OCI-LY3 (cell line): ENCODE measurements around the gene RAX2.

Experiments
- H2AFZ ChIP-seq: fragments of 200-600, 300-600 bp; shearing (Covaris generic); 2 replicates; pipeline ENCODE4 v1.6.0; 2014; ENCODE audit warnings: antibody characterized with exemption, low read depth, low read length
- H3K27ac ChIP-seq: fragments of 200-600, 300-600 bp; sonication (generic); 2 replicates; pipeline ENCODE4 v1.5.1; 2014; ENCODE audit warnings: mild to moderate bottlenecking, low read length, moderate library complexity, mixed read lengths
- H3K27me3 ChIP-seq: fragments of 200-600, 300-600 bp; sonication (generic); 2 replicates; pipeline ENCODE4 v1.6.1; 2014; ENCODE audit warnings: low read depth, low read length, mixed read lengths
- H3K36me3 ChIP-seq: fragments of 200-600, 300-600 bp; sonication (generic); replicated peaks from 2 replicates; pipeline ENCODE3; 2014; ENCODE audit warnings: low read depth, low read length, mixed read lengths
- H3K4me1 ChIP-seq: fragments of 300-600, 200-600 bp; sonication (generic); 2 replicates; pipeline ENCODE4 v1.6.1; 2014; ENCODE audit warnings: low read length, mixed read lengths
- H3K4me2 ChIP-seq: fragments of 200-600, 300-600 bp; sonication (generic); 2 replicates; pipeline ENCODE4 v1.6.1; 2014; ENCODE audit warnings: low read length, mixed read lengths
- H3K4me3 ChIP-seq: fragments of 300-600, 200-600 bp; sonication (generic); 2 replicates; pipeline ENCODE4 v1.5.1; 2014; ENCODE audit warnings: antibody characterized with exemption, mild to moderate bottlenecking, low read length, moderate library complexity
- H3K79me2 ChIP-seq: fragments of 300-600, 200-600 bp; shearing (Covaris generic); 2 replicates; pipeline ENCODE4 v1.6.1; 2014; ENCODE audit warnings: mild to moderate bottlenecking, low read length, mixed read lengths
- H3K9ac ChIP-seq: fragments of 300-600, 200-600 bp; shearing (Covaris generic); 2 replicates; pipeline ENCODE4 v1.6.0; 2014; ENCODE audit warnings: mild to moderate bottlenecking, low read length, moderate library complexity
- H3K9me3 ChIP-seq: fragments of 200-600, 300-600 bp; shearing (Covaris generic); 2 replicates; pipeline ENCODE4 v1.6.1; 2014; ENCODE audit warnings: low read length, mixed read lengths; ENCODE audit not compliant: insufficient read depth
- H4K20me1 ChIP-seq: fragments of 200-600, 300-600 bp; sonication (generic); 2 replicates; pipeline ENCODE4 v1.6.1; 2016; ENCODE audit warnings: low read length, mixed read lengths; ENCODE audit not compliant: insufficient read depth
- EZH2phosphoT487 ChIP-seq: fragments of 200-600 bp; shearing (Covaris generic); IDR thresholded peaks from 2 replicates; pipeline ENCODE4 v1.6.1; 2018; ENCODE audit warnings: antibody characterized with exemption, mixed run types, low read depth
- TF ChIP-seq, protein P1 (sequence below): fragments of 200-600, 300-600 bp; sonication (generic); IDR thresholded peaks from 2 replicates; pipeline ENCODE4 v1.5.1; 2014; ENCODE audit warnings: antibody characterized with exemption, low read length, low read depth

RAX2 gene

DNA sequence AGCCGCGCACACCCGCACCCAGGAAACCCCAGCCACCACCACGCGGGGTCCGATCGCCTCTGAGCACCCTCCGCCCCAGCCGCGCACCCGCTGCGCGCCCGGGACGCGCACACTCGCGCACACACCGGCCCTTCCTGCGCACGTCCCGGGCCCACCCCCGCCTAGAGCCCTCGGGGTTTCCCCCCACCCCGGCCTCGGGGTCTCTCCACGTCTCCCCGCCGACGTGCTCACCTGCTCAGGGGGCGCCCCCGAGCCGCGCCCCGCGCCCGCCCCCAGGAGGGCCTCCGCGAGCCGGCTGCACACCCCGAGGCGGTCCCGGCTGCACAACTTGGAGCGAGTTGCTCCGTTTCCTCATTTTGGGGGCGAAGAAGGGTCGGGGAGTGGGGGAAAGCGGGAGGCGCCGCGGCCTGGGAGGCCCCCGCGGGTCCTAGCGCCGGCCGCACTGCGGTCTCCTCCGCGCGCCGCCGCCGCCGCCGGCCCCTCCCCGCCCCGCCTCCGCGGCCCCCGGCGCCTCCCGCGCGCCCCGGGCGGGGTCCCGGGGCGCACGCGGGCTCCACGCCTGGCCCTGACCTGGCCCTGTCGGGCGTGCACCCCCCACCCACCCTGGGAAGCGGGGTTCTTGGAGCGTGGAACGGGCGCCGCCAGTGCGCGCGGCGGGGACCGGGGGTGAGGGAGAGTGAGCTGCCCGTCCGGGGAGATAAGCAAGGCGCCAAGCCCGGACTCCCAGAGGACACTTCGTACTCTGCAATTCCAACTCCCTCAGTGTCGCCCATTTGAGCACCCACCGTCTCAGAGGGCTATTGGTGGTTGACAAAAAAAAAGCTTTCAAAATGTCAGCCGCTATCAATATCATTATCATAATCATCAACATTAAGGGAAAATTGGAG is 14.2 kb upstream of the RAX2 start, which contains the start of gene MATK:
Gene MATK, minus strand, starts transcription at position 444 of the 887 bp plus-strand sequence. CDS start 1,246 bp downstream, outside the sequence.
- H3K27me3 ChIP-seq: no peaks in the 10 kb centered on the region
- no peaks in the 10 kb centered on the region for H3K79me2 ChIP-seq
- H3K4me2 ChIP-seq: no peak within 1 kb of the TSS
- no peak within 1 kb of the TSS for H3K9ac ChIP-seq
- H3K36me3 ChIP-seq: no peaks in the 10 kb centered on the region
- no peak within 1 kb of the TSS for H3K27ac ChIP-seq
- H3K4me3 ChIP-seq: no peak within 1 kb of the TSS
- H3K4me1 ChIP-seq: no peaks in the 10 kb centered on the region
- H3K9me3 ChIP-seq: peaks cover 15% of the 10 kb centered on the region; the same call in 1 of the 2 replicates
- H2AFZ ChIP-seq: no peak within 1 kb of the TSS
- H4K20me1 ChIP-seq: no peaks in the 10 kb centered on the region
- no peak for TF ChIP-seq EZH2phosphoT487
- TF ChIP-seq, protein P1, sequence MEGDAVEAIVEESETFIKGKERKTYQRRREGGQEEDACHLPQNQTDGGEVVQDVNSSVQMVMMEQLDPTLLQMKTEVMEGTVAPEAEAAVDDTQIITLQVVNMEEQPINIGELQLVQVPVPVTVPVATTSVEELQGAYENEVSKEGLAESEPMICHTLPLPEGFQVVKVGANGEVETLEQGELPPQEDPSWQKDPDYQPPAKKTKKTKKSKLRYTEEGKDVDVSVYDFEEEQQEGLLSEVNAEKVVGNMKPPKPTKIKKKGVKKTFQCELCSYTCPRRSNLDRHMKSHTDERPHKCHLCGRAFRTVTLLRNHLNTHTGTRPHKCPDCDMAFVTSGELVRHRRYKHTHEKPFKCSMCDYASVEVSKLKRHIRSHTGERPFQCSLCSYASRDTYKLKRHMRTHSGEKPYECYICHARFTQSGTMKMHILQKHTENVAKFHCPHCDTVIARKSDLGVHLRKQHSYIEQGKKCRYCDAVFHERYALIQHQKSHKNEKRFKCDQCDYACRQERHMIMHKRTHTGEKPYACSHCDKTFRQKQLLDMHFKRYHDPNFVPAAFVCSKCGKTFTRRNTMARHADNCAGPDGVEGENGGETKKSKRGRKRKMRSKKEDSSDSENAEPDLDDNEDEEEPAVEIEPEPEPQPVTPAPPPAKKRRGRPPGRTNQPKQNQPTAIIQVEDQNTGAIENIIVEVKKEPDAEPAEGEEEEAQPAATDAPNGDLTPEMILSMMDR: no peak

DNA sequence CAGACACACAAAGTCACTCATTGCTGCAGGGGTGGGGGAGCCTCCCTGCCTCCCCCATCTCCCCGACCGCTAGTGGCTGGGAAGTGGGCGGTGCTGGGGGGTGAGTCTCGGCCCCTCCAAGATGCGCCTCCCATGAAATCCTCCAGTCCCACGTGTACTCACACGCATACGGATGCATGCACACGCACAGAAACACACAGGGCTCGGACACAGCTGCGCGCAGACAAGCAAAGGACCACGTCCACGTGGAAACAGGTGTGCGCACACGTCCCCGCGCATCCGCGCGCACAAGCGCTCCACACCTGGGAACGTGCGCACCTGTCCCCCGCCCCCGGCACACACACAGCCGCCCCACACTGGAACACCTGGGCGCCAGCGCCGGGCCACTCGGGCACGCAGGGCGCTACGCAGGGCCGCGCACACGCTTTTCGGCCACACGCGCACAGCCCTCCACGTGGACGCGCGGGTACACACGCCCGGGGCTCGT is 13.5 kb upstream of the RAX2 start:
- Histone ChIP-seq H3K9me3 (peaks cover 18% of the 10 kb centered on the region; the same call in 1 of the 2 replicates), H3K36me3 (no peaks in the 10 kb centered on the region), H3K27ac (no peak overlapping the region), H3K4me2 (no peak overlapping the region), H3K9ac (no peak overlapping the region), H4K20me1 (no peaks in the 10 kb centered on the region), H3K27me3 (no peaks in the 10 kb centered on the region), H3K4me1 (no peaks in the 10 kb centered on the region), H2AFZ (no peak overlapping the region), H3K79me2 (no peaks in the 10 kb centered on the region), H3K4me3 (no peak overlapping the region)
- TF ChIP-seq, protein P1: no peak
- no peak for TF ChIP-seq EZH2phosphoT487

DNA sequence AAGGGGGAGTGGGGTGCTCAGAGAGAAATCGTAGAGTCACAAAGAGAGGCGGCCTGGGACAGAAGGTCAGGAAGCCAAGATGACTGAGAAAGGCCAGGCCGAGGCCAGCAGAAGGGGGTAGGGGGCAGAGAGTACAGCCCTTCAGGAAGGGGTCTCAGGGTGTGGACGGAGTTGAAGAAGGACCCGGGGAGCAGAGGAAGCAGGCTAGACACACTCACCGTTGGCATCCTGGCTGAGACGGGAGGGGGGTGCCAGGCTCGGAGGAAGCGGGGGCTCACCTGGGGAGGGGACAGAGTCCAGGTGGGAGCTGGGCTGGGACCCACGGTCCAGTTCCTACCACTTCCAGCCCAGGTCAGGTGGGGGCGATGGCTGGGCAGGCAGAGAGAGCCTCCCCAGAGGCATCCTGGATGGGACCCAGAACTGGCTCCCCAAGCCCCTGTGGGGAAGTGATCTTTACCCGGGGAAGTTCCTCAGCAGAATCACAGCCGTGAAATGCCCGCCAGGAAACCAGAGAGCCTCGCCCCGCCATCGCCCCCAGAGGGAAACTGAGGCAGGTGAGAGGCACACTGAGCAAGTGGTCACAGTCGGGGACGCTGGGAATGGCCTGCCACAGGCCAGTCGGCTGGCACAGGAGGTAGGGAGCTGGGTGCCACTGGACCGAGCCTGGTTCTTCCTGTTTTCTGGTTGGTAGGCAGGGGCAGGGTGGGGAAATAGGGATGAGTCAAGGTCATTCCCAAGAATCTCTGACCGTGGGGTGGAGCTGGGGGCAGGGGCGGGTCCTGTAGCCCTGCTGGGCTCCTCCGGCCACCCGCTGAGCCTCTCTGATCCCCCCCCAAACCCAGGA is 12.8 kb upstream of the RAX2 start:
- Histone ChIP-seq H3K27me3 (no peaks in the 10 kb centered on the region), H3K79me2 (no peaks in the 10 kb centered on the region), H2AFZ (no peak overlapping the region), H3K4me3 (no peak overlapping the region), H4K20me1 (no peaks in the 10 kb centered on the region), H3K27ac (no peak overlapping the region), H3K9ac (no peak overlapping the region), H3K4me1 (no peaks in the 10 kb centered on the region), H3K4me2 (no peak overlapping the region), H3K36me3 (no peaks in the 10 kb centered on the region), H3K9me3 (peaks cover 18% of the 10 kb centered on the region; the same call in 1 of the 2 replicates)
- no peak for TF ChIP-seq EZH2phosphoT487
- TF ChIP-seq, protein P1: no peak
